ENCODE measurements around the gene FAM210A. TPM values are rescaled to one million over a fixed set of nuclear protein-coding genes. Genes with fewer than 3 reads are reported as not detected.

Gene FAM210A
- total RNA-seq, 1 experiment from 2014 or later, result 19.7 TPM

GRCh38 chr18:13646633-13647032, 79.7 kb downstream of the FAM210A start:
- no peak for DNase-seq (ENCODE audit: low read depth)

GRCh38 chr18:13645093-13645492, 81.3 kb downstream of the FAM210A start:
- DNase-seq (ENCODE audit: low read depth), result no peak

- DNase-seq (ENCODE audit: low read depth), result no peak
Measured at GRCh38 chr18:13643261-13643751, 83.1 kb downstream of the FAM210A start.

- DNase-seq (ENCODE audit: low read depth), result no peak
Measured at GRCh38 chr18:13642440-13642827, 83.9 kb downstream of the FAM210A start.

- DNase-seq (ENCODE audit: low read depth), result no peak
Measured at GRCh38 chr18:13641551-13642439, 84.6 kb downstream of the FAM210A start.

- DNase-seq (ENCODE audit: low read depth), result no peak
Measured at GRCh38 chr18:13640266-13640860, 86.0 kb downstream of the FAM210A start.

DNA sequence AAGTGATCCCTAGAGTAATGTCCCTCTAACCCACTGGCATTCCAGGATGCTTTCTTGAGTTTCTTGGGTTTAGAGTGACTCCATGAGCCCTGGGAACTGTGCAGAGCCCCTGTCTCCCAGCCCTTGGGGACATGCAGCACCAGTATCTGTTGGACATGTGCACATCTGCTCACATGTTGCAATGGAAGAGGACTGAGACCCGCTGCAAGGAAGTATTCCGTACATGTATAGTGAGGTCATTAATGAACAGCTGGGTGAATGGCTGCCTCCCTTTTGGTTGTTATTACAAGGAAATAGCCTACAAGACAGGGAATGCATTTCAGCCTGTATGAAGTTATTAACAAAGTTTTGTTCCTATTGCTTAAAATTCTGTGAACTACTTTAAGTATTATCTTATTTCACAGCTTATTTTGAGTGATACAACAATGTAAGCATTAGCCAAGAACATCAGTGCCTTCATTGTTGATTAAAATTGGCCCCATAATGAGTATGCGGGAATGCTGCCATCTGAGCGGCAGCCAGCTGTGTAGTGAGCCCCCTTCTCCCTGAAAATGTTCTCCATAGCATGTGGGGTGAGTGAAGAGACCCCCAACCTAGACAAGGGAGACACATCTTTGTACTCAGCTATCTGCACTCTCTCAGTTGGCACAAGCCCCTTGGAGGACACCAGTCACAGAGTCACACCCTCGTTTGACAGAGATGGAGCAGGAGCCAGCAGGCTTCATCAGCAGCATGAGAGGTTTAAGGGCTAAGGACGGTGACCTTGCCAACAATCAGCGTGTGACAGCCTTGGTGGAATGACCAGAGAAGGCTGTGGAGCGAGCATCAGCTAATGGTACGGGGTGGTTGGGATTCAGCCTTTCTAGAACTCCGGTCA, 87.4 kb downstream of the FAM210A start:
- DNase-seq (ENCODE audit: low read depth), result peak; percentile 3

GRCh38 chr18:13635046-13635445, 91.3 kb downstream of the FAM210A start:
- DNase-seq (ENCODE audit: low read depth), result no peak

- no peak for DNase-seq (ENCODE audit: low read depth)
Measured at GRCh38 chr18:13633700-13634099, 92.7 kb downstream of the FAM210A start.

DNA sequence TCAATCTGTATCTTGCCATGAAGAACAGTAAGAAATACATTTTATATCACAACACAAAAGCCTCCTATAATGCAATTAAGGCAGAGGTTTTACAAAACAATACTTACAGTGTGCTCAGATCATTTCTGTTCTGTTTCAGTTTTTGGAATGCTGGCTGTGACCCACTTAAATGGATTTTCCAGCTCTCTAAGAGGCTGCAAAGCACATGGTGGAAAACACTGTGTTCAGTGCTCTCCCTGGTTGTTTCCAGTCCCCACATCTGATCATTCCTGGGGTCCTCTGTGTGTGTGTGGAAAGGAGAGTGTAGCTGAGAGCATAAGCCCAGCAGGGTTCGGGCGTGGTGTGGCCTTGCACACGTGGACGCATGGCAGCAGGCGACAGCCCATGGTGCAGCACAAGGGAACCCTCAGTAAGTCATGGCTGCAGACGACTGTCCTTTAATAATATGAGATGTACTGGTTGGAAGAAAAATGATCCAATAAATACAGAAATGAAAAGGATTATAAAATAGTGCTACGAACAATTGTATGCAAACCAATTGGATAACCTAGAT, 95.6 kb downstream of the FAM210A start:
- DNase-seq (ENCODE audit: low read depth), result no peak

- peak; percentile 44 for DNase-seq (ENCODE audit: low read depth)
Measured at GRCh38 chr18:13629841-13630715, 96.3 kb downstream of the FAM210A start.

DNA sequence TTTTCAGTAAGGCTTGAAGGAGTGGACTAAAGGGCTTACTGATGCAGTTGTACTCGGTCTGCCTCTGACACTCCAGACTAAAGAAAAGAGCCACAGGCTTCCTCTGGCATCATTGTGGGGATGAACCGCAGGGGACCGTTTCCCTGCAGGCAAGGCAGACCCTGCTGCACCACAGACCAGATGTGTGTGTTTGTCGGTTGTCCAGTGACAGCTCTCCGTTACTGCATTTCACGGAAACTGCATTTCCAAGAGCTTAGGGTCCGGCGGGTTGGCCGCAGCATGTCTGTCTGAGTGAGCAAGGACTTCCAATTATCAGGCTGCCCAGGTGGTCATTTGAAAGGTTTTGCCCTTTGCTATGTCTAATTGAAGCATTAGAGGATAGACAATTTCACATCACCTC, 98.1 kb downstream of the FAM210A start:
- DNase-seq (ENCODE audit: low read depth), result no peak

DNA sequence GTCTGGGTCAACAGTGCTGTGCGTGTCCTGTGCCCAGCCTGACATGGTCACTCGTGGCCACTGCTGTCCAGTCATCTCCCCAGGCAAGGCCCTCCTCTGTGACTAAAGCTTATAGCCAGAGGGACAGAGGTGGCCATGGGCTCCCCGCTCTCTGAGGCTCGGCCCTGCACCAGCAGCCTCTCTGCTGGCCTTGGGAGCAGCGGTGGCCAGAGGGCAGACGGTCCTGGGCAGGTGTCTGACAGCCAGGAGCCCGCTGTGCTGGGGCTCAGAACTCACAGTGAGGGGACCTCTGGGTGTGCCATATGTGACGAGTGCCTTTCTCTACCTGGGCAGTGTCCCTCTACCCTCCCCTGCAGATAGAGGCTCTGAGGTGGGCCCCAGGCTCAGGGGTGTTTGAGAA, 98.7 kb downstream of the FAM210A start:
- DNase-seq (ENCODE audit: low read depth), result no peak

GRCh38 chr18:13626544-13626908, 99.8 kb downstream of the FAM210A start:
- DNase-seq (ENCODE audit: low read depth), result no peak

- DNase-seq (ENCODE audit: low read depth), result no peak
Measured at GRCh38 chr18:13625843-13626543, 100.4 kb downstream of the FAM210A start.

DNA sequence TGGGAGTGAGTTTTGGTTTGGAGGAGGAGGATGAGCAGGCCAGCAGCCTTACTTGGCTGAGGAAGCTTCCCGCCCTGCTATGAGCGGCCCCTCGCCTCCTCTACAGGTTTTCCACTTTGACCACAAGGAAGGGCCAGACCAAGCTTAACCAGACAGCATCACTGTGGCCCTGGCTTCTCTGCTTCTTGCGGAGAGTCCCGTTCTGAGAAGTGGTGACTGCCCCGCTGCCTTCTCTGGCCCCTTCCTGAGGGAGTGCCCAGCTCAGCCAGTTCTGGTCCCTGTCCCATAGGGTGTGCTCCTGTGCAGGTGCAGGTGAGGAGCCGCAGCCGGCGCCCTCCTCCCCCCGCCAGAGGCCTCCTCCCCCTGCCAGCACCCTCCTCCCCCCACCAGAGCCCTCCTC, 101.0 kb downstream of the FAM210A start:
- no peak for DNase-seq (ENCODE audit: low read depth)

DNA sequence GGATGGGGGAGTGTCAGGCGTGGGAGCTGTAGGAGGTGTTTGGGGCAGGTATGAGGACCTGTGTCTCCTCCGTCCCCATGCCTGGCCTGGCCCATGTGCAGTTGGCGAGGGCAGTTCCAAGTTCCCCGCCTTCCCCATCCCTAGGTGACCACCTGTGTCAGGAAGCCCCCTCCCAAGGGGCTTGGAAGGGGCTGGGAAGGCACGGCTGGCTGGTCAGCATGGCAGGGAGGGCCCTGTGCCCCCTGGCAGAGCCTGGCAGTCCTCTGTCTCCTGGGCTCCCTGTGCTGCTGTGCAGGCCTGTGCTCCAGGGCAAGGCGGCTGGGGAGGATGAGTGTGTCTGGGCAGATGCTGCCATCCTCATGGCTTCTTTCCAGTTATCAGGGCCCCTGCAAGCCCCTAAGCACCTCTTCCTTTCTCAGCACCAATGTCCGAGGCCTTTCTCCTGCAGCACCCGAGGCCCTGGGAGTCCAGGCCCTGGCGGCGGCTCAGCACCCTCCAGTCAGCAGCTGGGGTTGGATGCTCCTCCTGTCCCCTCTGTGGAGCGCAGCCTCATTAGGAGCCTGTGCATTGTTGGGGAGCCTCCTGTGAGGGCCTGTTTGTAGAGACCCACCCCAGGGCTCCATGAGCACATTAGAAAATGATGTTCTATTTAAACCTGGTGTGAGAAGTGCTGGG, 101.7 kb downstream of the FAM210A start:
- no peak for DNase-seq (ENCODE audit: low read depth)

DNA sequence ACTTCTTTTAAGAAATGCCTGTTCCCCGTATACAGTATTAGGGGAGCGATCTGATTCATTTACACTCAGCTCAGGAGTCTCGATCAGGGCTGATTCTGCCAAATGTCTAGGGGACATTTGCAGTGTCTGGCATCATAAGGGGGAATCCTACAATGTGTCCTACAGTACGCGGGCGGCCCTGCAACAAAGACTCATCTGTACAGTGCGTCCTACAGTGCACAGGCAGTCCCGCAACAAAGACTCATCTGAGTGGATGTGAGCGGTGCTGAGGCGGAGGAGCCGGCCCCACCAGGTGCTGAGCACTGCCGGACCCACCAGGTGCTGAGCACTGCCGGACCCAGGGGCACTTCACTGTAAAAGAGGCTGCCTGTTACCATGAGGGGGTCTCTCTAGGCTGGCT, 102.5 kb downstream of the FAM210A start:
- DNase-seq (ENCODE audit: low read depth), result no peak

DNA sequence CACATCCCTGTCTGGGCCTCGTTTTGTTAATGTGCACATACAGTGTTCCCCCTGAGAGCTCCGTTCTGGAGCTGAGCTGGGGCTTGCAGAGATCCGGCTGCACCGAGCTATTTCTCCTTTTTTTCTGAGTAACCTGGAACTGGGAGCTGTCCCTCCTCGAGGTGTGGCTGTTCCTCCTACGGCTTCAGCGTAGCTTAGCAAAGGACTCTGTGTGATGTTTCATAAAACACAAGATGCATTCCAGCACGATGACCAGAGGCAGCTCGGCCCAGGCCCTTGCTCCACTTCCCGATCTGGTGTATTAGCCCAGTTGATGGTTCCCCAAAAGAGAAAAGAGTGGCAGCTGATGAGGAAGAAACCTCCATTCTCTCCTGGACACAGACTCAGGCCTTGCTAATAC, 103.0 kb downstream of the FAM210A start:
- DNase-seq (ENCODE audit: low read depth), result no peak

DNA sequence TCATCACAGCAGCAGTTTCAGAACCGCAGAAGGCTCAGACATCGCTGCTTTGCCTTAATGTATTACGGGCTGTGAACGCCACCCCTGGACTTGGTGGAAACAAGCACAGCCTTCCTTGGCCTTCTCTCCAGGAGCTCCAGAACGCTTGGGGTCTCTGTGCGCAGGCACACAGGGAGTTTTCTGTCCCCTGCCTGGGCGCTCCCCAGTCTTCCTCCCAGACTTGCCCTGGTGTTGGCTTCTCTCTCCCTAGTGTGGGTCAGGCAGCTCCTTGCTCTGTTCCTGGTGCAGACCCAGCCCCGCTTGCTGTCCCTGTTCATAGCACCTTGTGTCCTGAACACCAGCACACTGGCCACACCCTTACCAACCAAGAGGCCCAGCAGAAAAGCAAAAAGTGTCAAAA, 103.6 kb downstream of the FAM210A start:
- no peak for DNase-seq (ENCODE audit: low read depth)

All from LHCN-M2 (cell line).